Glomerular visceral epithelial cell (primary cell): ENCODE measurements around the gene KRT8.

Experiments used
- DNase-seq: peaks from one replicate; pipeline ENCODE4 v3.0.0-alpha.2; 2016; ENCODE audit errors: extremely low spot score

Gene KRT8

DNA sequence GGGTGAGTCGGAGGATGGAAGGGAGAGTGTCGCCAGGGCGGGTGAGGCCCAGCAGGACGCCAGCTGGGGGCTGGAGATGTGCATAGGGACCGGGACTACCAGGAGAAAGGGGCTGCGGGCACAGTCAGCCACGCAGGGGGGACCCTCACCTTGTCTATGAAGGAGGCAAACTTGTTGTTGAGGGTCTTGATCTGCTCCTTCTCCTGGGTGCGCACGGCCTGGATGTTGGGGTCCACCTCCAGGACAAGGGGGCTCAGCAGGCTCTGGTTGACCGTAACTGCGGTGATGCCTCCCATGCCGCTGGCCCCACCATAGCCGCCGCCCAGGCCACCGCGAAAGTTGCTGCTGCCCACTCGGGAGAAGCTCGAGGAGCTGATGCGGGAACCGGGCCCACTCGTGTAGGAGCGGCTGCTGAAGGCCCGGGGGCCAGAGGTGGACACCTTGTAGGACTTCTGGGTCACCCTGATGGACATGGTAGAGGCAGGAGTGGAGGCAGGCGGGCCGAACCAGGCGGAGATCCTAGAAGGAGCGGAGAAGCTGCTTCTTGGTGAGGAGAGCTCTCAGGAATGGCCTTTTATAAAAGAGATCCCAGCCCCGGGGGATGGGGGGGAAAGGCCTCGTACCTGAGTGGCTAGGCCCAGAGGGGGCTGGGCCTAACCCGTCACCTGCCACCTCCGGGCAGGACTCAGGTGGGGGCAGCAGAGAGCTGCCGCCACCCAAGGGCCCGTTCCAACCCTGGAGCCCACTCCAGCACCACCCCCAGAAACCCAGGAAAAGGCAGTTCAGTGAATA is at the start of gene KRT8:
KRT8 (minus strand) TSS at position 568 of the 792 bp plus-strand sequence; CDS start at position 473, 95 bp downstream.
- DNase-seq, result peak; percentile 97

DNA sequence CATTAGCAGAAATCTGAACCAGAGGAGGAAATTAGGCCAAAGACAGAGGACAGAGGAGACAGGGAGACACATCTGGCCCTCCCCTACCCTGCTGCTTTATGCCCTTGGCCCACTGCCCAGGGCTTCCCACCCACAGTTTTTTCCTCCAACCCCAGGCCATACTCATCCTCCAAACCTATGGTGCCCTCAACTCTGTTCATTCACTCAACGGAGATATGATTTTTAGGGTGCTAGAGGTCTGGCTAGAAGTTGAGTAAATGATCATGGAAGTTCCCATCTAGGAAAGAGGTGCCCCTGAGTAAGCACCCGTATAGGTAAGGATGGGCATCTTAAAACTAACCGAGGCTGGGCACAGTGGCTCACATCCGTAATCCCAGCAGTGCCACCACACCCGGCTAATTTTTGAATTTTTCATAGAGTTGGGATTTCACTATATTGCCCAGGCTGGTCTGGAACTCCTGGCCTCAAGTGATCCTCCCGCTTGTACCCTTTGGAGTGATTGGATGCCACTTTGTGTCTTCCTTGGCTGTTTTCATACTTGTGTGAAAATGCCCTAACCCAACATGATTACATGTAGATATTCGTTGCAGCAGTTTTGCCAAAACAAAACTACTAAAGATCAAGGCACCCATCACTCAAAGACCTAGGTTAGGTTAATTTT is 48.4 kb upstream of the KRT8 start:
- DNase-seq, result no peak

DNA sequence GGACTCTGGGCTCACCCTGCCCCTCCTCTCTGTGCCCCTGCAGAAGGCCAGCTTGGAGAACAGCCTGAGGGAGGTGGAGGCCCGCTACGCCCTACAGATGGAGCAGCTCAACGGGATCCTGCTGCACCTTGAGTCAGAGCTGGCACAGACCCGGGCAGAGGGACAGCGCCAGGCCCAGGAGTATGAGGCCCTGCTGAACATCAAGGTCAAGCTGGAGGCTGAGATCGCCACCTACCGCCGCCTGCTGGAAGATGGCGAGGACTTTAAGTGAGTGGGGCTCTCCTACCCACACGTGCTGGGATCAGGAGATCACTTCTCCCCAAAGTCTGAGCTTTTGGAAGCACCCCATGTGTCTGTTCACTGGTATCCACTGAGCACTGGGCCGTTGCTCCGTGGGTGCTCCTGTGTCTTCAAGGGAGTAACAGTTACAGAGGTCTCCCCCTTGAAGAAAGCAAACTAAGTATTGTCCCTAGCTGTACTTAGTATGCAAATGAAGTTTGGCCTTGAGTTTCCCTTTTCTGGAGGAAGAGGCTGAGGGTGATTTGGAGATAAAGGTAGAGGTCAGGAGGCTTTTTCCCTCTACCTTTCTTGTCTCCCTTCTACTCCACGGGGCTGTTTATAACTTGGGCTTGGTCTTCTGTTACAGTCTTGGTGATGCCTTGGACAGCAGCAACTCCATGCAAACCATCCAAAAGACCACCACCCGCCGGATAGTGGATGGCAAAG is 47.4 kb upstream of the KRT8 start:
- DNase-seq, result no peak

DNA sequence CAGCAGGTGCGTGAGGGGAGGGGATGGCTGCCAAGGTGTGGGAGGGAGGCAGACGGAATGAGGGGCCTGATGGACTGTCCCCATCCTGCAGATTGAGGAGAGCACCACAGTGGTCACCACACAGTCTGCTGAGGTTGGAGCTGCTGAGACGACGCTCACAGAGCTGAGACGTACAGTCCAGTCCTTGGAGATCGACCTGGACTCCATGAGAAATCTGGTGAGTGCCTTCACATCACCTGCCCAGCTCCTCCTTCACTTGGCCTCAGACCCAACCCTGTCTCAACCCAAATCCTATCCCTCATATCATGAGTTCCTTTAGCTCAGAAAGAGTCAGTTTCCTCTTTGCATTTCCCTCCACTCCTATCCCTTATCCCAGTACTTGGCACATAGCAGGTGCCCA is 46.8 kb upstream of the KRT8 start:
- no peak for DNase-seq

DNA sequence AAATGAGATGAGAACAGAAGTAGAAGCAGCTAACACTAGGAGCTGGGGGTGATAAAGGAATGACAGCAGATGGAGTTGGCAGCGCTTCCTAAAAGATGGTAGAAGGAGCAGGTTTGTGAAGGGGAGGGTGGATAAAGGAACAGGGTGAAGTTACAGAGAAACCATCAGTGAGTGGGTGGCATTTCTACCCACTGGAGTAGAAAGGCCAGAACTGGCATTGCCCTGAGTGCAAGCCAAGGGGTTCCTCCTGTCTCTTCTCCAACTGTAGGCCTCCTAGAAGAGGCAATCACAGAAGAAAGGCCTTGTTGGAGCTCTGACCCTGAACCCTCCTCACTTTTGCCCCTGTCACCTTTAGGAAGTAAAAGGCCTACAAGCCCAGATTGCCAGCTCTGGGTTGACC is 46.2 kb upstream of the KRT8 start:
- no peak for DNase-seq

DNA sequence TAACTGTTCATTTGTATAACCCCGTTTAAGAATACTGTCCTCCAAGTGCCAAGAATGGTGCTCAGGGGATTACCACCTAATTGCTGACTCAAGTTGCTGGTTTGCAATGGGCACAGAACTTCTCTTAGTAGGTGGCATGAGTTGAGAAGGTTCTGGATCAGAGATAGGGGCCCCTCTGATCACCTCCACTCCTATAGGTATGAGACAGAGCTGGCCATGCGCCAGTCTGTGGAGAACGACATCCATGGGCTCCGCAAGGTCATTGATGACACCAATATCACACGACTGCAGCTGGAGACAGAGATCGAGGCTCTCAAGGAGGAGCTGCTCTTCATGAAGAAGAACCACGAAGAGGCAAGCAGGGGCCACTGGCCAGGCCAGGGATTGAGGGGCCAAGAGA is 45.7 kb upstream of the KRT8 start:
- DNase-seq, result no peak

DNA sequence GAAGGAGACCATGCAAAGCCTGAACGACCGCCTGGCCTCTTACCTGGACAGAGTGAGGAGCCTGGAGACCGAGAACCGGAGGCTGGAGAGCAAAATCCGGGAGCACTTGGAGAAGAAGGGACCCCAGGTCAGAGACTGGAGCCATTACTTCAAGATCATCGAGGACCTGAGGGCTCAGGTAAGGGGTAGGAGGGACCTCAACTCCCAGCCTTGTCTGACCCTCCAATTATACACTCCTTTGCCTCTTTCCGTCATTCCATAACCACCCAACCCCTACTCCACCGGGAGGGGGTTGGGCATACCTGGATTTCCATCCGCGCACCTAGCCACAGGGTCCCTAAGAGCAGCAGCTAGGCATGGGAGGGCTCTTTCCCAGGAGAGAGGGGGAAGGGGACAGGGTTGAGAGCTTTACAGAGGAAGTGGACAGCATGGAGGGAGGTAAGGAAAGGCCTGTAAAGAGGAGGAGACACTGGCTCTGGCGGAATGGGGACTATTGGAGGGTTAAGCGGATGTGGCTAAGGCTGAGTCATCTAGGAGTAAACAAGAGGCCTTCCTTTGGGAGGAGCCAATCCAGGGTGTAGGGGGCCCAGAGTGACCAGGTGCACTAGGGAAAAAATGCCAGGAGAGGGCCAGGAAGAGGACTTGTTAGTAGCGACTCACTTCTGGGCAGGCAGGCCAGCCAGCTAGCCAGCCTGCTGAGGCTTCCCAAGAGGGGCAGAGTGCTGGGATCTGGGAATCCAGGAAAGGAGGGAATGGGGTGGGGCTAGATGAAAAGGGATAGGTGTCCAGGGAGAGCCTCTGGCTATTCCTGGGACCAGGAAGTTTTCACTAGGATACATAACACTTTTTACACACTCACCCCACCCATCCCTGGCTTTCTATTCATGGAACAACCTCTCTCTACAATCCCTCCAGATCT is 44.8 kb upstream of the KRT8 start:
- peak; percentile 93 for DNase-seq

DNA sequence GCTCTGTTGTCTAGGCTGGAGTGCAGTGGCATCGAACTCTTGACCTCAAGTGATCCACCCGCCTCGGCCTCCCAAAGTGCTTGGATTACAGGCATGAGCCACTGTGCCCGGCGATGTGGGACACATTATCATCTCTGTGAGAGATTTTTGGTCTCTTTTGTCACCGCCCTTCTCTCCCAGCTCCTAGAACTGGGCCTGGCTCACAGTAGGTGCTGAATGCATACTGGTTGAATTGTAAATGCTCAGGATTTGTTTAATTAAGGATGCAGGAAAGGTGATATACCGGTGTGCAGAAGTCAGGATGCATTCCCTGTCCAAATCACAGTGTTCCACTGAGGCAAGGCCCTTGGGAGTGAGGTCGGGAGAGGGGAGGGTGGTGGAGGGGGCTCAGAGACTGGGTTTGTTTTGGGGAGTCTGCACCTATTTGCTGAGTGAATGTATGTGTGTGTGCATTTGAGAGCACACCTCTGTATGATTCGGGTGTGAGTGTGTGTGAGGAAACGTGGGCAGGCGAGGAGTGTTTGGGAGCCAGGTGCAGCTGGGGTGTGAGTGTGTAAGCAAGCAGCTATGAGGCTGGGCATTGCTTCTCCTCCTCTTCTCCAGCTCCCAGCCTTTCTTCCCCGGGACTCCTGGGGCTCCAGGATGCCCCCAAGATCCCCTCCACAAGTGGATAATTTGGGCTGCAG is 43.0 kb upstream of the KRT8 start:
- no peak for DNase-seq

DNA sequence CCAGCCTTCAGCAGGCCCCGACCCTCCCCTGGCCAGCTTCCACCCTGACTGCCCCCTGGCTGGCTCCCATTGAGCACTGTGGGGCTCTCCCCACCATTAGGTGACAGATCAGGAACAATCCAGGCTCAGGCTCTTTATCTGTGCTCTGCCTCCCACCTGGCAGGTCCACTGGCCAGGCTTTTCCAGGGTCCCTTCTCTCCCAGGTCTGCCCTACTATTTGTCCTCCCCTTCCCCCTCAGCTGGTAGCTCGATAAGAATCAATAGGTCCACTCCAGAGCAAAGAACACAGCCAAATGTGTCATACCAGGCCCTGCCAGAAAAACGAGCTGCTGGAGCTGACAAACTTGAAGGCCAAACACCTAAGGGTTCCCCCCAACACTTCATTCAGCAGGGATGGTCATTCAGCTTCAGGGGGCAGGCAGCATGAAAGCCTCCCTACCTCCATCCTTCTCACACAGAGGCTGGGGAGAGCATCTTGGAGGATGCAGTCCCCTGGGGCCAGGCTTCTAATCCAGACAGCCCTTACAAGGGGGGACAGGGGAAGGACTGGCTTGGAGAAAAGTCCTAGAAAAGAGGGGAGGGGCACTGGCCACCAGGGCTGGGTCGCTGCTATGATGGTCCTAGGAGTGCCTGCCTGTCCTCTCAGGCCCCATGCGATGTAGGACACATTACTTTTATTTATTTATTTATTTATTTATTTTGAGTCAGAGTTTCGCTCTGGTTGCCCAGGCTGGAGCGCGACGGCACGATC is 42.1 kb upstream of the KRT8 start:
- no peak for DNase-seq

DNA sequence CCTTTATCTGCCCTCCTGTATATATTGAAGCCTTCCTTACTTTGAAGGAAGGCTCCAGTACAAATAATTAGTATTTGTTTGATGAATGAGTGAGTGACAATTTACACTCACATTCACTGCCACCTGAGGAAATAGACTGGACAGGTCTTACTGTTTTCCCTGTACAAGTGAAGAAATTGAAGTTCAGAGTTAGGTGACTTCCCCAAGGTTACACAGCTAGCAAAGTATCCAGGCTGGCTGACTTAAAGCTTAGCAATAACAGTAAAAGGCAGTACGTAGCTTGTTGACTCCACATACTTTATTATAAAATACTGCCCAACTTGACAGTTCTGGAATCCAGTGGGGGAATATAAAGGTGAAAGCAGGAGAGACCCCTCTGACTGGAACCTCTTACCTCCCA is 41.5 kb upstream of the KRT8 start:
- no peak for DNase-seq

DNA sequence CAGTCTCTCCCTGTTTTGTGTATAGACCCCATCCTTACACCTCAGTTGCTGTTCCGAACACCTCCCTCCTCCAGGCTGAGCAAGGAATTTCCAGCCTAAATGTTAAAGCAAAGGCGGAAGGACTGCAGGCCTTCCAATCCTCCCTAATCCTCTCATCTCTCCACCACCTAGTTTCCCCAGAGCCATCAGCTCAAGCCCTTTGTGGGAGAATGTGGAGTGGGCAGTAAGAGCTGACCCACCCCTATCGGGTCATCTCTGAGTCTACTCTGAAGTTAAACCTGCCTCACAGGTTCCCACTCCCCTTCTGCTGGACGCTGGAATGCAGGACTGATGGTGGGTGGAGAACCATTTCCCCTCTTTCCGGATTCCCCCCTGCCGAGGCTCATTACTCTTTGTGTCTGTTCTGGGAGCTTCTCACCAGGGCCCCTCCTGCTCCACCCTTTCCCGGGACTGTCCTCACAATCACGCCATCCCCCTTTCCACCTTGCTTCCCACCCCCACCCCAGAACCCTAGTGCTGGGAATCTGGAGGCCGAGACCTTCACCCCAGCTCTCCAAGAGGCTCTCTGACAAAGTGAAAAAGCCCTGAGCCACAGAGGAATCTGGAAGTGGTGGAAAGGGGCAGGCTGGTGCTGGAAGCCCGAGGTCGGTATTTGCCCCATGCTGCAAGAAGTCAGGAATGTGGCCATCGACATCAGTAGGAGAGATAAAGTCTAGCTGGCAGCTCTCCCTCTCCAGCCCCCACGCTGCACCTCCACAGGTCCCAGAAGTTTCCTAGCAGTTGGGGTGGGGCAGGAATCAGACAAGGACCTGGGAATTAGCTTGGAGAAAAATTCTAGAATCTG is 40.7 kb upstream of the KRT8 start:
- peak; percentile 74 for DNase-seq

DNA sequence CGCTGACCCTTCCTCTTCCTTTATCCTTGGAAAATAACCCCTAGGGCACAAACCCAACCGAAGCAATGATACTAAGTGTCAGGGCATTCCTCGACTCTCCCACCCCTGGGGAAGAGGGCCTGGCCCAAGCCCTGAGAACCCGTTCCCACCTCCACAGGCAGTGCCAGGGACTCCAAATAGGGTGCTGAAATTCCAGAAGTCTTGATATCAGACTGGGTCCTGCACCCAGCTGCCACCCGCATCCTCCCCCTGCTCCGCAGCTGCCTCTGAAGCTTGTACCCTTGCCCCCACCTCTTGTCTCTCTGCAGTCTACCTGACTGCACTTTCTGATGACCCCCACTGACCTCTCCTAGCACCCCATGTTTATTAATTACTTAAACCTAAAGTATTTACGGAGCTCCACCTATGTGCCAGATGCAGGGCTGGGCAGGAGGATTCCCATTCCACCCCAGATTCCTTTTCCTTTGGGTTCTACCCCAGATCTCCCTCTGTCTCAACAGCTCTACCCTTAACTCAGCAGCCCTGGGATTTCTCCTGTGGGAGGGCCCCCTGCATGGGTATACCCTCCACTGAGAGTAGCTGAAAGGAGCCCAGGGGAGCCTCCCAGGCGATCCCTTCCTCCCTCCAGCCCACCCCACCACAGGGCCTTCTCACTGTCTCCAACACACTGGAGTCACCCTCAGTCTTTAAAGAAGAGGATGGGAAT is 40.0 kb upstream of the KRT8 start:
- DNase-seq, result no peak

DNA sequence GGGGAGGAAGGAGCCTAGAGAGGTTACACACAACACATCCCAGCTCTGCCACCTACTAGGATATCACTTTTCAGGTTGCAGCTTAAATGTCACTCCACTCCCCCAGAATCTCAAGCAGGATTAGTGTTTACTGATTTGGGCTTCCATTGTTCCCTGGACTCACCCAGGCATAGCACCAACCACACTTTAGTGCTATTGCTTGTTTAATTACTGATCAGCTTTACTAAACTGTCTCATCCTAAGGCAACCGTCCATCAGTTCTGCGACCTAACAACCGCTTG is 38.0 kb upstream of the KRT8 start:
- no peak for DNase-seq

DNA sequence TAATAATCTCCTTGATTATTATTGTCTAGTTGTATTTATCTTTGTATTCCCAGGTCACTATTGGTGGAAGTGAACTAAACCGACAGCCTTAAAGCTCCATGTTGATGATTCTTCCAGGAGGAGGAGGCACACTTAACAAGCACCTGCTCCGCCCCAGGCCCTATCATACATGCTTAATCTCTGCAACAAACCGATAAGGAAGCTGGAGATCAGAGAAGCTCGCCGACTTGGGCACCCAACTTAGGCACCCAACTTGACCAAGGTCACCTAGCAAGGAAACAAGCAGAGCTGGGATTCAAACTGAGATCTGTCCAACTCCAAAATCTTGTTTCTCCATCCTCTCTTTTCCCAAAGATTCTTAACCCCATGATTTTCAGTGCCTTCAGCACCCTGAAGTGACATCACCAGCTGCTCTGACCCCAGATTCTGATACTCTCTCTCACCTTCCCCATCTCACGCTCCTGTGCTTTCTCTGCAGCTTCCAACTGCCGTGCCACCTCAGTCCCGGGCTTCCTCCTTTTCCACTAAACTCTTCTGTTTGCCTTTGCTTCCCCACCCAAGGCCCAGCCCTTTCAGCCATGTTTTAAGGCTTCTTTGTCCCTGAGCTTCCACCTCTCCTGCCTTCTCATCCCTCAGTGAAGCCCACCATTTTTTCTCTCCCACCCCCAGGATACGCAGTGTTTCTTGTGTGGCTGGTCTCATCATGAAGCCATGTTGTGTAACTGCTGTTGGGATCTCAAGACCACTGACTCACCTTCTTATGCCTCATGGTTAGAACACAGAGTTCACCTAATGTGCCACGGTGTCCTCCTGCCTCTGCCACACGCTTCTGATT is 37.4 kb upstream of the KRT8 start:
- no peak for DNase-seq

DNA sequence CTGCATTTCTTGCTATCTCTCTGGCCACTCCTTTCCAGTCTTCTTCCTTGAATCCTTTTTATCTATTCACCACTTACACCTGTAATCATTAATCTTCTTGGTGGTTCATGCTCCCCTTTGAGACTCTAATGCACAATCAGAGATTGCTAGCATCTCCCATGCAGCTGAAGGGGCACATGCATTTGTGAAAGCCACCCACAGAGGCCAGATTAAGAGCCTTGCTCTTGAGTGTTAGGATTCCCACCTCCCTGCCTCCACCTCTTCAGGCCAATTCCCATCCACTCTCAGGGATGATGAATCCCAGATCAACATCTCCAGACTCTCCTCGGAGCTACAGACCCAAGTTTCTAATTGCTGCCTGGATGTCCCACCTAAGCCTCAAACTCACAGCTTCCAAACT is 24.7 kb upstream of the KRT8 start:
- no peak for DNase-seq

DNA sequence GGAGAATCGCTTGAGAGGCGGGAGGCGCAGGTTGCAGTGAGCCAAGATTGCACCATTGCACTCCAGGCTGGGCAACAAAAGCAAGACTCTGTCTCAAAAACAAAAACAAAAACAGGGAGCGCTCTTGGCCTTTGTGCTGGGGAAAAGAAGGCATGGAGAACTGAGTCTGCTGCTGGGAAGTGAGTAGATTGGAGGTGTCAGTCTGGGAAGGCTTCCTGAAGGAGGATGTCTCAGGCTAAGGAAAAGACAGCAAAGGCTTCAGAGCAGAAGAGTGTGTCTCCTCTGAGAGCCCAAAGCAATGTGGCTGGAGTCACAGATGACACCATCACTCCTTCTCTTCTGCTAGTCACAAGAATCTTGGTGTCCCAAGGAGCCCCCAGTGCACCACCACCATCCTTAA is 23.1 kb upstream of the KRT8 start:
- DNase-seq, result no peak

DNA sequence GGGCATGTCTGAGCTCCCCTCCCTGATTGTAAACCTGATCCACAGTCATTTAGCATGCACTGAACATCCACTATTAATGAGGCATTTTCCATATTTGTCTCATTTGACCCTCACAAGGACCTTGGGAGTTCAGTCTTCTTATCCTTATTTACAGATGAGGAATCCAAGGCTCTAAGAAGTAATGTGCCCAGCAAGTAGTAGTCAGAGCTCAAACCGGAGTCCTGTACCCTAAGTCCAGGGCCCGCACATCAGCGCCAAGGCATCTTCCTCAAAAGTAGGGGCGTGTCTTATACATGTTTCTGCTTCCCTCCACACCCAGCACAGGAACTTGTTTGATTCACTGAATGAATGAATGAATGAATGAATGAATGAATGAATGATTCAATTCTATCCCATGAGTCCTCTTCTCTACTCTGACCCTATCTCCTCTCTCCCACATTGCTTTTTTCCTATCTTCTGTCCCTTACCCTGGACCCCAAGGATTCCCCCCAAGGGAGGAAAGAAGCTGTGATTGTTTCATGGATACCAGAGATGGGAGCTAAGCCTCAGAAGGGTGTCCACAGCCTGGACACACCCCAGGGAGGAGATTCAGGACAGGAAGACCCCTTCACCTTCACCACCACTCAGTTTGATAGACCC is 21.8 kb upstream of the KRT8 start:
- DNase-seq, result no peak
